ENCODE results near the gene SDR9C7.
"Not testable (repeated sequence)": the region's sequence is repeated elsewhere in the genome, so short reads cannot be mapped to it uniquely, and the experiment has no call there.

Gene SDR9C7

DNA sequence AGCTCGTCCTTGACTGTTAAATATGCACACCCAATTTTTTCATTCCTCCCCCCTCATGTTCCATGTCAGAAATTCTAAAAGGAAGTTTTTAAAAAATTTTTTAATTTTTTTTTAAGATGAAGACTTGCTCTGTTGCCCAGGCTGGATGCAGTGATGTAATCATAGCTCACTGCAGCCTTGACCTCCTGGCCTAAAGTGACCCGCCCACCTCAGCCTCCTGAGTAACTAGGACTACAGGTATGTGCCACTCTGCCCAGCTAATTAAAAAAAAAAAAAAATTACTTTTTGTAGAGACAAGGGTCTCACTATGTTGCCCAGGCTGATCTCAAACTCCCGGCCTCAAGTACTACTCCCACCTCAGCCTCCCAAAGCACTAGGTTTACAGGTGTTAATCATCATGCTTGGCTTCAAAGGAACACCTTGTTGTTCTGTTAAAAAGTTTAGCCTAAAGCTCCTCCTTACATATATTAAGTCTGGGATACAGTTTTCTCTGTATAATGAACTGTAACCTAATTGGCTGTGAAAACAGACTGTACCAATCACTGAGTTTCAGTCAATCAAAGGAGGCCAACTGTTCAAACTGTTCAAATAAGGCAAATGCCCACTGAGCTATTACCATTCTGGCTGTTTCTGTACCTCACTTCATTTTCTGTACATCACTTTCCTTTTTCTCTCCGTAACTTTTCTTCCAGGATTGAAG is 17.8 kb downstream of the SDR9C7 start:
- DNase-seq (ENCODE audit: low read depth, low spot score) = no peak

DNA sequence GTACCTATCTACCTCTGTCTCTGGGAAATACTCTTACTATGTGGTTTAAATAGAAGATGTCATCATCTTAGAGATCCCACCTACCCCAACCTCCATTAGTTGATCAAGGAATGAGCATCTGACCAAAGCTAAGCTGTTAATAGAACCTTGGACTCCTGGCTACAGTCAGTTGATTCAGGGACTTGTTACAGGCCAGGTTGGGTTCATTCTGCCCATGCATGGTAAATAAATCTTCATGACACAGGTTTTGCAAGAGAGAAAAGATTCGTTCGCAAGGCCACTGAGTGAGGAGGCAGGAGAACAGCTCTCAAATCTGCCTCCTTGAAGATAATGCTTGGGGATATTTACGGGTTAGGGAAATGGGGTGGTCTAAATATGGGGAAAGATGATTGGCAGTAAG is 19.5 kb downstream of the SDR9C7 start:
- DNase-seq (ENCODE audit: low read depth, low spot score) = no peak

DNA sequence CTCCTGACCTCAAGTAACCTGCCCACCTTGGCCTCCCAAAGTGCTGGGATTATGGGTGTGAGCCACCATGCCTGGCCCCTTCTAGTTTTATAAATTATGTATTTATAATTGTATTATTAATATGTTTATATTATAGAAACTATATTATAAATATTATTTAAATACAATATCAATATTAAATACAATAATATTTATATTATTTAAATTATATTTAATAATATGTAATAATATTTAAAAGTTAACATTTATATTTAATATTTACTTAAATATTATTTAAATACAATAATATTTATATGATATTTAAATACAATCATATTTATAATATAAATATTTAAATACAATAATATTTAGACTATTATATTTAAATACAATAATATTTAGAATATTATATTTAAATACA is 20.0 kb downstream of the SDR9C7 start:
- no peak for DNase-seq (ENCODE audit: low read depth, low spot score)

DNA sequence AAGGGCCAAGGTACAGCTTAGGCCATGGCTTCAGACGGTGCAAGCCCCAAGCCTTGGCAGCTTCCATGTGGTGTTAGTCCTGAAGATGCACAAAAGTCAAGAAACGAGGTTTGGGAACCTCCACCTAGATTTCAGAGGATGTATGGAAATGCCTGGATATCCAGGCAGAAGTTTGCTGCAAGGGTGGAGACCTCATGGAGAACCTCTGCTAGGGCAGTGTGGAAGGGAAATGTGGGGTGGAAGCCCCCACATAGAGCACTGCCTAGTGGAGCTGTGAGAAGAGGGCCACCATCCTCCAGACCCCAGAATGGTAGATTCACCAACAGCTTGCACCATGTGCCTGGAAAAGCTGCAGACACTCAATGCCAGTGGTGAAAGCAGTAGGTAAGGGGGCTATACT is 24.8 kb downstream of the SDR9C7 start:
- DNase-seq (ENCODE audit: low read depth, low spot score) = not testable (repeated sequence)

DNA sequence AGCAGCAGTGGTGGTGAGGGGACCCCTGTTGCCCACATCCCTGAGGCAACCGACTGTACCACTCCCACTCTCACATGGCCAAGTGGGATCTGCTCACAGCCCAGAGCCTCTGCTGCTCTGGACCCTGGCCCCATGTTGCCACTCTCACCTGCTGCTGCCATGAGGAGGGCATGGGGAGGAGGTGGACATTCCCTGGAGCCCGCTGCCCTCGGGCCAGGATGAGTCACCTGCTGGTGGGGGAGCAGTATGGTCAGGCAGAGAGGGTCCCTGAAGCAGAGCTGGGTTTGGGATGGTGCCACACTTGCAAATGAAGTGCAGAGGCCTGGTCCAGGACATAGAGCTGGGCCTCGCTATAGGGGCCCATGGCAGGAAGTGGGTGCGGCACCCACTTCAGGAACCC is 26.1 kb downstream of the SDR9C7 start:
- DNase-seq (ENCODE audit: low read depth, low spot score) = no peak

DNA sequence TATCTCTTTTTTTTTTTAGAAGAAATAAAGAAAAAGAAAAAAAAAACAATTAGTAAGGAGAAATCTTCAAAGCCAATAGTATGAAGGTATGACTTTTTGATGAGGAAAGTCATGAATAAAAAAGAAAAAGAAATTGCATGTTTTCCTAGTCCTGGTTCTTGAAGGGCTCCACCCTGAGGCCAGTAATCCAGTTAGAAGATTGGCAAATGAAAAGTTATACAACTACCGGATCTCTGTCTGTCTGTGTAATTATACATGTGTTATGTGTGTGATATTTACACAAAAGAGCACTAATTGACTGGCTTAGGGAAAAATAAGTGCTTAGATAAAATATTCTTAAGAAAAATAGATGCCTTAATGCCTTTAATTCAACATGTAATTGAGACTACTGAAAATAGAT is 28.4 kb downstream of the SDR9C7 start:
- DNase-seq (ENCODE audit: low read depth, low spot score) = no peak

DNA sequence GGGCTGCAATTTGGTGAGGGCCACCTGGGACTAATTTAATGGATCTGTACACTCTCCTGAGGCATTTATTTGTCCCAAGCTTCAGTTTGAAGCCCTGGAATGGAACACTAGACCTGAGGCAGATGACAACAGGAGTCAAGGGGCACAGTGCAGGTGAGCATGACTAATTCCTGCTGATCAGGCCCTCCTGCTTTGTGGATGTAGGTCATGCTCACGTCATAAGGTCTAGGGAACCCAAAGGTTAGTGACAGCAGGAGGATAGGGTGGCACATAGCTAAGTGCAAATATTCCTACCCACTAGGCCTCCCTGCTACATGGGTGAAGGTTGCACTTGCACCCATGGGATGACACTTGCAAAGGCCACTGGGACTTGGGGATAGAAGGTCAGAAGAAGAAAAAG is 30.8 kb downstream of the SDR9C7 start:
- no peak for DNase-seq (ENCODE audit: low read depth, low spot score)

DNA sequence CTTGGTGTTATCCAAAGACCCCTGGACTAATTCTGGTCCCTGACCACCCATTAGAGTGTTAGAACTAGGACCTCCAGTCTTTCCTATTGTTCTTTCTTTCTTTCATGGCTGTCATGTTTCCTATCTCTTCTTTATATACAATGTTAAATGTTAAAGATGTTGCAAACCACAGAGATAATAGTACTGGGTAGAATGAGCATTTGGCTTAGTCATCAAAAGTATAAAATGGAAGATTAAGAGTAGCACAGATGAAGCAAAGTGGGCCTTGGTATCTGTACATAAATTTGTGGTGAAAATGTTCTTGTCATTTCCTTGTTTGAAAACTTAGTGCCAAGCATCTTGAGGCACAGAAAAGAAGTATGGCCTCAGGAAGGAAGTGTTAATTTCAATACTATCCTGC is 32.9 kb downstream of the SDR9C7 start:
- not testable (repeated sequence) for DNase-seq (ENCODE audit: low read depth, low spot score)

DNA sequence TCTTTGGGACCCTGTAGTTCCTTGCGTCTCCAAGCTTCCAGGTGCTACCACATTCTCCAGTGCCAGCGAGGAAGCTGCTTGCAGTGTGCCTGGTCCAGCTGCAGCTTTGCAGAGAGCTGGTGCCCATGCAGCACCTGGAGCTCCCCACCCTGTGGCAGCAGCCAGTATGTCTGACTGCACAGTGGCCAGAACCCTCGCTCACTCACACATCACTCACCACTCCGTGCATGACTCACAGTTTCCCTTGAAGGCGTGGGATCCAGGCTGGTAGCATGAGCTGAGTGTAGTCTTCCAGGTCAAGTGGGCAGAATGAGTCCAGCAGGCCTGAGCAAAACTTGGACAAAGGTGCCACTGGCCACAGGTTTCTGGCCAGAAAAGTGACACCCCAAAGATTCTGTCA is 33.6 kb downstream of the SDR9C7 start:
- no peak for DNase-seq (ENCODE audit: low read depth, low spot score)

DNA sequence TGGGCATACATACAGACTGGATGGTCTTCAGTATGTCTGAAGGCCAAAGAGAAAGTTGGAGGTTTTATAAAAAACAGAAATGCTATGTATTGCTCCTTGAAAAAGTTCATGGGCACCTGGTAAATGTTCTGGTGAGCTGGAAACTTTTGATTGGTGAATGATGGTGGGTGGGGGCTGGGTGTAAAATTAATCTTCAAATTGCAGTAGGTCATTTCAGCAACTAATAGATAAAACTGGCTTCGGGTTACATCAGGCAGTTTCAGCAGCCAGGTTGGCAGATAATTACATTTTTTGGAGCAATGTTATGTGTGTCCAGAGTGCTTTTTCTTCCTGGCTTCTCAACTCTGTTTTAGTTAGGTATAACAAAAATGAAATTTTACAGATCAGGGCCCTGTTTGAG is 35.3 kb downstream of the SDR9C7 start:
- no peak for DNase-seq (ENCODE audit: low read depth, low spot score)

DNA sequence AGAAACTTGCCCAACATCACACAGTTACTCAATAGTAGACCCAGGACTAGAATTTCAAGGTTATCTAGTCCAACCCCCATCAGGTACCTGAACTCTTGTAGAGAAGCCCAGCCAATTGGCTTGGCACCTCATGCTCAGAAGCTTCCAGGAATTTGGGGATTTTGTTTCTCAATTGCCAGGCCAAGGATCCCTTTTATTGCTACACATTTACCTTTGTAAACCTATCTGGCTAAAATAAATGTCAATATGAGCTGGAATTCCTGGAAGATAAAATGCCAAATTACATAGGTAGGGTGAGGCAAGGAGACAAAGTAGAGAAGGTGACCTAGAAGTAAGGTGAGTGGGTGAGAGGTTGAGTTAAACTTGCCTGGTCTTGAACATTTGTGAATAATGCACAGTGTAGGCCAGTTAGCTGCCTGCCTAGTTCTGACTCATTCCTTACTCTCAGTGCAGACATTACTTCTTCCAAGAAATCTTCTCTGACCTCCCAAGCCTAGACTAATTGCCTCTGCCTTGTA is 36.3 kb downstream of the SDR9C7 start:
- DNase-seq (ENCODE audit: low read depth, low spot score) = no peak

DNA sequence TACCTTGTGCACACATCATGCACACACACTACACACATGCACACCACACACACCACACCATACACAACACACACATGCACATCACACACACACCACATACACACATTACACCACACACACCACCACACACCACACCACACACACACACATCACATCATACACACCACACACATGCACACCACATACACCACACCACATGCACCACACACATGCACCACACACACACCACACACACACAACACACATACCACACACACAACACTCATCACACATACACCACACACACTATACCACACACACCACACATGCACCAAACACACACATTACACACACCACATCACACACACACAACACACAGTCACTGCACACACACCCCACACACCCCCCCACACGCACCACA is 38.1 kb downstream of the SDR9C7 start:
- no peak for DNase-seq (ENCODE audit: low read depth, low spot score)

DNA sequence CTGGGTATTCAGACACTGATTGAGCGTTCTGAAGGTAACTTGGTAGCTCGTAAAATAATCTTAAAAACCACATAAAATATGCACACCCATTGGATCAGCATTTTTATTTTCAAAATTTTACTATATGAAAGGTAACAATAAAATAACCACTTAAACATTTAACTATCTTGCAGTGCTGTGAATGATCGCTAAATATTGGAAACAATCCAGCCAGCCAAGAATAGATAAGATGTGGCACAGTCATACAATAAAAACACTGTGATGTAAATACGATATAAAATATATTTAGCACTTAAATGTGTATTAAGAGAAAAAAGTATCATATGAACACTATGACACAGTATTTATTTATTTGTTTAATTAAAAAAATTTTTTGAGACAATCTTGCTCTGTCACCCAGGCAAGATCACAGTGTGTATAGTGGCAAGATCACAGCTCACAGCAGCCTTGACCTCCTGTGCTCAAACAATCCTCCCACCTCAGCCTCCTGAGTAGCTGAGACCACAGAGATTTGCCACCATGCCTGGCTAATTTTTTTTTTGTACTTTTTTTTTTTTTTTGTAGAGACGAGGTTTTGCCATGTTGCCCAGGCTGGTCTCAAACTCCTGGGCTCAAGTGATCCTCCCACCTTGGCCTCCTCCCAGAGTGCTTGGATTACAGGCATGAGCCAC is 39.4 kb downstream of the SDR9C7 start:
- no peak for DNase-seq (ENCODE audit: low read depth, low spot score)

DNA sequence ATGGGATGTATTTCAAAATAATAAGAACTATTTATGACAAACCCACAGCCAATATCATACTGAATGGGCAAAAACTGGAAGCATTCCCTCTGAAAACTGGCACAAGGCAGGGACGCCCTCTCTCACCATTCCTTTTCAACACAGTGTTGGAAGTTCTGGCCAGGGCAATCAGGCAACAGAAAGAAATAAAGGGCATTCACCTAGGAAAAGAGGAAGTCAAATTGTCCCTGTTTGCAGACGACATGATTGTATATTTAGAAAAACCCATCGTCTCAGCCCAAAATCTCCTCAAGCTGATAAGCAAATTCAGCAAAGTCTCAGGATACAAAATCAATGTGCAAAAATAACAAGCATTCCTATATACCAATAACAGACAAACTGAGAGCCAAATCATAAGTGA is 42.3 kb downstream of the SDR9C7 start:
- DNase-seq (ENCODE audit: low read depth, low spot score) = not testable (repeated sequence)

DNA sequence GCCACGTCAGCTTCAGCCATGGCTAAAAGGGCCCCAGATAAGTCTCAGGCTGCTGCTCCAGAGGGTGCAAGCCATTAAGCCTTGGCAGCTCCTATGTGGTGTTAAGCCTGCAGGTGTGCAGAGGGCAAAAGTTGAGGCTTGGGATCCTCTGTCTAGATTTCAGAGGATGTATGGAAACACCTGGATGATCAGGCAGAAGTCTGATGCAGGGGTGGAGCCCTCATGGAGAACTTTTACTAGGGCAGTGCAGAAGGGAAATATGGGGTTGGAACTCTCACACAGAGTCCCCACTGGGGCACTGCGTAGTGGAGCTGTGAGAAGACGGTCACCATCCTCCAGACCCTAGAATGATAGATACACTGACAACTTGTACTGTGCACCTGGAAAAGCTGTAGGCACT is 47.9 kb downstream of the SDR9C7 start:
- no peak for DNase-seq (ENCODE audit: low read depth, low spot score)

DNA sequence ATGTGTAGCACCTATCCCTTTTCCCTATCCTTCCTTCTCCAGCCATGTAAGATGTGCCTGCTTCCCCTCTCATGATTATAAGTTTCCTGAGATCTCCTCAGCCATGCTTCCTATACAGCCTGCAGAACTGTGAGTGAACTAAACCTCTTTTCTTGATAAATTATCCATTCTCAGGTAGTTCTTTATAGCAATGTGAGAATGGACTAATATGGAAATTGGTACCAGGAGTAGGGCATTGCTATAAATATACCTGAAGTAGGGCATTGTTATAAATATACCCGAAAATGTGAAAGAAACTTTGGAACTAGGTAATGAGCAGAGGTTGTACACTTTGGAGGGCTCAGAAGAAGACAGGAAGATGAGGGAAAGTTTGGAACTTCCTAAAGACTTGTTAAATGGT is 48.9 kb downstream of the SDR9C7 start:
- no peak for DNase-seq (ENCODE audit: low read depth, low spot score)

DNA sequence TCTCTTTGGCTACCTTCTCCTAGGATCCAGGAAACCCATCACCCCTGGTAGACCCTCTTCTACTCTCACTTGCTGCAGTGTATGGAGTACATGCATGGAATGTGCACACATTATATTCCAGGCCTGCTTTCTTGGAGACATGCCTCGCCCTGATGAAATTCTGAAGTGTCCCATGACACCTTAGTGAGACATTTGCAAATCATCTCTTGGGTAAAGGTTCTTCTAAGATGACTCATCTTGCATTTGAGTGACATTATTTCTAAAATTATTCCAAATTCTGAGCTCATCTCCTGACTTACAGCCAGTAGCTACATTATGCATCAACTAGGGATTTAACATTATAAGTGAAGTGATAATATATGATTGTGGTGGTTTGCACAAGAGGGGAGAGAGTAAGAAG is 49.8 kb downstream of the SDR9C7 start:
- no peak for DNase-seq (ENCODE audit: low read depth, low spot score)

DNA sequence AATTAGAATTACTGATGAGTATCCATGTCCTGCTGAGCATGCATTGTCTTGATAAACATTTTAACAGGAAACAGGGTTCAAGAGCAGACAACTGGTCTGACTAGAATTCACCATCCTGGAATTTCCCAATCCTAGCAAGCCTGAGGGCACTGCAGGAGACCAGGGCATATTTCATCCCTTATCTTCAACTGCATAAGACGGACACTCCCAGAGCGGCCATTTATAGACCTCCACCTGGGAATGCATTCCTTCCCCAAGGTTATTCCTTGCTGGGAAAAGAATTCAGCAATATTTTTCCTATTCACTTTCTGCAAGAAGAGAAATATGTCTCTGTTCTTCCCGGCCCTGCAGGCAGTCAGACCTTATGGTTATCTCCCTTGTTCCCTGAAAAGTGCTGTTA is 51.8 kb downstream of the SDR9C7 start:
- DNase-seq (ENCODE audit: low read depth, low spot score) = not testable (repeated sequence)

DNA sequence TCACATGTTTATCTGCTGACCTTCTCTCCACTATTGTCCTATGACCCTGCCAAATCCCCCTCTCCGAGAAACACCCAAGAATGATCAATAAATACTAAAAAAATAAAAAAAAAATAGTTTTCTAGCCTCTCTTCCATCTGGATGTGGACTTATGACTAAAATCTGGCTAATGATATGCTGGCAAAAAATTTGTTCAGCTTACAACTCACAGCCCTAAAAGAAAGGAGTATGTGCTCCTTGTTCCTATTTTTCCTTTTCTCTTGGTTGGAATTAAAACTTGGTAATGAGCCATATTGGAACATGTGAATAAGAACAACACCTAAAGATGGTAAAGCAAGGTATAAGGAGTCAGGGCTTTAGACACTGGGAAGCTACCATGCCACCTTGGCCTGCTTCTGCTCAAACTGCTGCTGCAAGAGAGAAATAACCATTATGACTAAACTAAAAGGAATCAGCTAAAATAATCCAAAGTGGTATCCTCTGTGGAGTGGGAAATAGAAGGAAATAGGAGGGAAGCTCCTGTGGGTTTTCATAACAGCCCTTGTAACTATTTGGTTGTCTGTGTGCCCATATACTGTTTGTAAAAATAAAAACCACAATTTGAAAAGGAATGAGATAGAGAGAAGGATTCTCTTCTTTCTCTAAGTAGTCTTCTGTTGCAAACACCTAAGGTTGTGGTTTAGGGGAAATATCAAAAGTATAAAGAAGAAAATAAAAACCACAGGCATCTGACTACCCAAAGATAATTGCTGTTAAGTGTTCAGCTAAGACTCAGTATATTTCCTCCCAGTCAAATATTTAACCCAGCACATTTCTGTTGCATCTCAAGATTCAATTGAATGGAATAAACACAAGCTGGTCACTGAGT is 53.8 kb downstream of the SDR9C7 start:
- no peak for DNase-seq (ENCODE audit: low read depth, low spot score)

DNA sequence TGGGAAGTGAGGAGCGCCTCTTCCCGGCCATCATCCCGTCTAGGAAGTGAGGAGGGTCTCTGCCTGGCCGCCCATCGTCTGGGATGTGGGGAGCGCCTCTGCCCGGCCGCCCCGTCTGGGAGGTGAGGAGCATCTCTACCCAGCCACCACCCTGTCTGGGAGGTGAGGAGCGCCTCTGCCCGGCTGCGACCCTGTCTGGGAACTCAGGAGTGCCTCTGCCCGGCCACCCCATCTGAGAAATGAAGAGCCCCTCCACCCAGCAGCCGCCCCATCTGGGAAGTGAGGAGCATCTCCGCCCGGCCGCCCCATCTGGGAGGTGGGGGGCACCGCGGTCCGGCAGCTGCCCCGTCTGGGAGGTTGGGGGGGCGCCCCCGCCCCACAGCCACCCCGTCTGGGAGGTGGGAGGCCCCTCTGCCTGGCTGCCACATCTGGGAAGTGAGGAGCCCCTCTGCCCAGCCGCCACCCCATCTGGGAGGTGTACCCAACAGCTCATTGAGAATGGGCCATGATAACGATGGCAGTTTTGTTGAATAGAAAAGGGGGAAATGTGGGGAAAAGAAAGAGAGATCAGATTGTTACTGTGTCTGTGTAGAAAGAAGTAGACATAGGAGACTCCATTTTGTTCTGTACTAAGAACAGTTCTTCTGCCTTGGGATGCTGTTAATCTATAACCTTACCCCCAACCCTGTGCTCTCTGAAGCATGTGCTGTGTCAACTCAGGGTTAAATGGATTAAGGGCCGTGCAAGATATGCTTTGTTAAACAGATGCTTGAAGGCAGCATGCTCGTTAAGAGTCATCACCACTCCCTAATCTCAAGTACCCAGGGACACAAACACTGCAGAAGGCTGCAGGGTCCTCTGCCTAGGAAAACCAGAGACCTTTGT is 54.7 kb downstream of the SDR9C7 start:
- not testable (repeated sequence) for DNase-seq (ENCODE audit: low read depth, low spot score)

DNA sequence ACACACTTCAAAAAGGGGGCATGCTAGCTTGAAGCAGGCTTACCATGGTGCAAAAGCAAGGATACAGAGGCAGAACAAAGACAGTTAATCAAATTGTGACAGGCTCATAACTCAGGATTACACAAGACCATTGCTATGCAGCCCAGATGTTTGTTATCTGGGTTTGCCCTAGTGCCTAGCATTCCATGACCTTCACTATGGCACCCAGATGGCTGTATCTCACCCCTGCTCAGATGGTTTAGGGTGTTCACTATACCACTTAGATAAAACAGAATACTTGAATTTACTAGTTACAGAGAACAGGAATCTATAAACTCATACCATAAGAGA is 56.2 kb downstream of the SDR9C7 start:
- DNase-seq (ENCODE audit: low read depth, low spot score) = no peak

Data from activated CD4-positive, CD25-positive, alpha-beta regulatory T cell treated with anti-CD3 and anti-CD28 coated beads, Interleukin-2, amount 50 U/mL, for 16 hours (primary cell).